ENCODE data around the gene UMOD.

The UMOD gene

GRCh38 chr16:20352615-20353014, at the start of gene UMOD:
TSS of gene UMOD (minus strand) at chr16:20352715. CDS start at chr16:20350737, 1,978 bp downstream.
- no peak for DNase-seq

DNA sequence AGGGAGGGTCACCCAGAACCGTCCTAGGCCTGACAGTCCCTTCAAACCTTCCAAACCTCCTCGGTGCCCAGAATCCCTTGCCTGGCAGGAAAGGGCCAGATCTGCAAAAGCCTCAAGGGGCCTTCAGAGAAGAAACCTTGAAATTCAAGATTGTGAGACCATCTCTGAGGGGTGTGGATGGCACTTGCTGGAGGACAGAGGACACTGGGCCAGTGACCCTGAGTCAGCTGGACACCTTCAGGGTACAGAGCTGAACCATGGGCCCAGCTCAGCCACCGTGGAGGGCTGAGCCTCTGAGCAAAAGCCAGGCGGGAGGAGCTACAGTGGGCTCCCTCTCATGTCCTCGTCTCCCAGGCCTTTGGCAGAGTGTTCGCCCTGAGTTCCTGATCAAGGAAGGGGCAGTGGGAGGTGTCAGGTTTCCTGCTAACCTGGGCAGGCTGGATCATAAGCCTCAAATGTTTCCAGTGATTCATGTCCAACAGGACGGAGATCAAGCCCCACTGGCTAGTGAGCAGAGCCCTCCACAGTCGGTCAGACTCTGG, 49.0 kb upstream of the UMOD start:
- no peak for DNase-seq

DNA sequence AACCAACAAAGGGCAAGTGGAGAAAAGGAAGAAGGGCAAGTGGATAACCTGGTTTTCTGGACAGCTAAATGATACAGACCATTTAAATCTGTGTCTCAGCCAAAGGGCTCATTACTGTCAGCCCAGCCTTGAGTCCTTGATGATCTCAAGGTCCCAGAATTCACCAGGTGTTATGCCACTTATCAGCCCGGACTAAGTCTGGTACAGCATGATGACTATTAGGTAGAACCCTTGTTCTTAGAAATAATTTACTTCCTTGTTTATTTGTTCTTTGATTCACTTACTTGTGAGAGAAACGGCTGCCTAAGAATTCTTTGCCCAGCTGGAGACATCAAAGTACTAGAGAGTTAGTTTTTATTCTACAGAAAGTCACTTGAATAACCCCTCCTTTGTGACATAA, 48.6 kb upstream of the UMOD start:
- DNase-seq = no peak

DNA sequence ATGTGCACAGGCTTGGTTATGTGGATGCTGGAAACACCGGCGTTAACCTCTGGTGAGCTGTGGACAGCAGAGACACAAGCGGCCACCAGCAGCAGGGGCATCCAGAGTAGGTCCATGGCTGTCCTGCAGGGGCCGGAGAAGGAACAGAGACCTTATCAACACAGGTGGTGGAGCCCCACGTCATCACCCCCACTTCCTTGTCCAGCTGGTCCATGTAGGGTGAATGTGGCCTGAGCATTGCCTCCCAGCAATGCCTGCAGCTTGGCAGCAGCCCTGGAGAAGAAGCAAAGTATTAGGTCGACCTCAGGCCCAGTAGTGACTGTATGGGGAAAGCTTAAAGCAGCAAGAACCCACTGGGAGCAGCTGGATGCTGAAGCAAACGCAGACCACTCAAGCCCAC, 46.7 kb upstream of the UMOD start:
- no peak for DNase-seq

DNA sequence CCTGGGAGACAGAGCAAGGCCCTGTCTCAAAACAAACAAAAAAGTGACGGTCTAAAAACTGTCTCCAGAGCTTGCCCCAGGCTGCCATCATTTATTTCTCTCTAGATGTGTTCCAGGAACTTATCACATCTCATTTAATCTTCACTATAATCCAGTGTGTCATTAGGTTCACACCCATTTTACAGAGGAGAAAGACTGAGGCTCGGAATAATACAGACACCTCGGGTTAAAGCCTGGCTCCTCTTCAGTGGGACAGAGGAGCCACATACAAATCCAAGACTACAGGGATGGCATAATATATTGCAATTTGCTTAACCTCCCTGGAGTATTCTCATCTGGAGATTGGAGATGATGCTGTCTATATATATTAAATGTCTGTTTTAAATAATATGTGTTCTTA, 46.1 kb upstream of the UMOD start:
- no peak for DNase-seq

DNA sequence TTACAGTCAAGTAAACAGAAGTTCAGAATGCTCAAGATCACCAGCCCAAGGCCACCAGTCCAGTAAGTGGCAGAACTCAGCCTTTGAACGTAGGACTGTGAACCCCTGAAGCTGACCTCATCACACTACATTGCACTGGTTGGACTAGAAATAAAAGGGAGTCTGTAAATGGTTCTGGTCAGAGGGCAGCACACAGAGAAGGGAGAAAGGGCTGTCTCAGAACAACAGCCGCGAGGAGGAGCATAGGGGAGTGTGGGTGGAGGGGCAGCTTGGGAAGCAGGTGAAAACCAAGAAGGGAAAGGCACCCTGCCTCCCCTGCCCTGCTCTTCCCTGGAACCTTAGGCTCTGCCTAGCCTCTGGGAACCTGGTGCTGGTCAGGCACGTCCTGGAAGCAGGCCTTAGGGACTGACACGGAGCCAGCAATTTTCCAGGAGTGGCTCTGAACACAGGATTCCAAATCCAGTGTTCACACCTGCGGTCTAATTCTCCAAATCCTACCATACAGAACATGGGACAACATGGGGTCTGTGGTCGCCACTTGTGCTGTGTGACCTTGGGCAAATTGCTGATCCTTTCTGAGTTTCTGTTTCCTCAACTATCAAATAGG, 45.1 kb upstream of the UMOD start:
- DNase-seq = no peak

DNA sequence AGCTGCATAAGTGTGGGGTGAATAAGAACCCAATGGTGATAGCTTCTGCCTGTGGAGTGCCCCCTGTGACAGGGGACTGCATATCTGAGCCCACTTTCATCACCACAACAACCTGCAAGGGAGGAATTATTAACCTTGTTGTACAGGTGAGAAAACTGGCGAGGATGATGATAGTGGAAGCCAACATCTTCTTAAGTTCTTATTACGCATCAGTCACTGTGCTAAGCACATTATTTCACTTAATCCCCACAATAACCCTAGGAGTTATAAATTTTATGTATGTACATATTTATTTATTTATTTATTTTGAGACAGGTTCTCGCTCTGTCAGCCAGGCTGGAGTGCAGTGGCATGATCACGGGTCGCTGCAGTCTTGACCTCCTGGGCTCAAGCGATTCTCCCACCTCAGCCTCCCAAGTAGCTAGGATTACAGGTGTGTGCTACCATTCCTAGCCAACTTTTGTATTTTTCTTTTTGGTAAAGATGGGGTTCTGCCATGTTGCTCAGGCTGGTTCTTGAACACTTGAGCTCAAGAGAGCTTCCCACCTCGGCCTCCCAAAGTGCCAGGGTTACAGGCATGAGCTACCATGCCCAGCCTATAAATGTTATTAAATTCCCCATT, 44.4 kb upstream of the UMOD start:
- no peak for DNase-seq

DNA sequence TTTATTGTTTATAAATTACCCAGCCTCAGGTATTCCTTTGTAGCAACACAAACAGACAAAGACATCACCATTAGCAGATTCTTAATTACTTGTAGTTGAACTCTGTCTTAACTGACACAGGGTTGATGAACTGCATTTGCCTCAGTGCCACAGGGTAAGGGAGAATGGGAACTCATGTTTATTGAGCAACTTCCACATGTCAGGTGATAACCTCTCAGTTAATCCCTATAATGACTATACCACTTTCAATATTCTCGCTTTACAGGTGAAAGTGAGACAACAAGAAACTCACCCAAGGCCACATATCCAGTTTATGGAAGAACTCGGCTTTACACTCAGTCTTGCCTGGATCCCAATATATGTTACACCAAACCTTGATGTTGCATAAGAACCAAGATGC, 43.4 kb upstream of the UMOD start:
- no peak for DNase-seq

DNA sequence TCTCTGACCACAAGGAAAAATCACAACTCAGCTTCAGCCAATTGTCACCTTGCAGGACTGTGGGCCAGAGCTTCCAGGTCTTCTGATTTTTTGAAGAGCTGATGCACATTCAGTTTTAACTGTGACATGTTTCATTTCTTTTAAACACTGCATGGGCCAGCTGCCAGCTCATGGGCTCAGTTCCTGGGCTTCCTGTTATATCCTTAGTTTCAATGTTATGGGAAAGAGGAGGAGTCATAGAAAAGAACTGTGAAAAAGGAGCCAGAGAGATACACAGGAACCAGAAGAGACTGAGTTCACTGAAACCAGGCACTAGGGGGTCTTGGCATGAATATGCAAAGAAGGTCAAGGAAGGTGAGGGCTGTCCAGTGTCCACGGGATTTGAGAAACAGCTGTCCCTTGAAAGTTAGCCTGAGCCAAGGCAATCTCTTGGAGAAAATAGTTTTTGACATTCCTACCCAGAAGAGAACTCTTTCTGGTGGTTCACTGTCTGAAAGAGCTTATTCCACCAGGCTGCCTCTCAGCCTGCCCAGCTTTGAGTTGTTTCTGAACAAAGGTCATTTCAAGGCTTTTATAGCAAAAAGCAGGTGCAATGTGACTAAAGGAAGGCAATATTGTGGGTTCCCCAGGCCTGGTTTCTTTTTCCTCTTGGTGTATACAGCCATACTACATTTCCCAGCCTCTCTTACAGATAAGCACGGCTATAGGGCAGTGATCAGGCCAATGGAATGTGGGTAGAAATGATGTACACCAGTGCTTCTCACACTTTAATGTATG, 41.5 kb upstream of the UMOD start:
- no peak for DNase-seq

GRCh38 chr16:20391045-20391444, 38.5 kb upstream of the UMOD start:
- no peak for DNase-seq

- no peak for DNase-seq
Observed at GRCh38 chr16:20388854-20389253, 36.3 kb upstream of the UMOD start.

DNA sequence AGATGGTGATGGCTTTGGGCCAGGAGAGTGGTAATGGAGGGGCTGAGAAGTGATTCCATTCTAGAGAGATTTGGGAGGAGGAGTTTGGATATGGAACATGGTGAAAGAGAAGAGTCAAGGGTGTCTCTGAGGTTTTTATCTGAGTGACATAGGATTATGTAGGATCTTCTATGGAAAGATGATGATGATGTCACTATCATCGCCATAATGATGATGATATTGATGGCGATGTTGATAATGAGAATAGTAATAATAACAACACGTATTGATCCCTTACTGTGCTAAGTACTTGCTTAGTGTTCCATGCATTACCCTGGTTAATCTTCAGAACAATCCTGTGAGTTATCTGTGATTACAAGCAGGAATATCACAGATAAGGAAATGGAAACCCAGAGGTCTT, 35.5 kb upstream of the UMOD start:
- no peak for DNase-seq

DNA sequence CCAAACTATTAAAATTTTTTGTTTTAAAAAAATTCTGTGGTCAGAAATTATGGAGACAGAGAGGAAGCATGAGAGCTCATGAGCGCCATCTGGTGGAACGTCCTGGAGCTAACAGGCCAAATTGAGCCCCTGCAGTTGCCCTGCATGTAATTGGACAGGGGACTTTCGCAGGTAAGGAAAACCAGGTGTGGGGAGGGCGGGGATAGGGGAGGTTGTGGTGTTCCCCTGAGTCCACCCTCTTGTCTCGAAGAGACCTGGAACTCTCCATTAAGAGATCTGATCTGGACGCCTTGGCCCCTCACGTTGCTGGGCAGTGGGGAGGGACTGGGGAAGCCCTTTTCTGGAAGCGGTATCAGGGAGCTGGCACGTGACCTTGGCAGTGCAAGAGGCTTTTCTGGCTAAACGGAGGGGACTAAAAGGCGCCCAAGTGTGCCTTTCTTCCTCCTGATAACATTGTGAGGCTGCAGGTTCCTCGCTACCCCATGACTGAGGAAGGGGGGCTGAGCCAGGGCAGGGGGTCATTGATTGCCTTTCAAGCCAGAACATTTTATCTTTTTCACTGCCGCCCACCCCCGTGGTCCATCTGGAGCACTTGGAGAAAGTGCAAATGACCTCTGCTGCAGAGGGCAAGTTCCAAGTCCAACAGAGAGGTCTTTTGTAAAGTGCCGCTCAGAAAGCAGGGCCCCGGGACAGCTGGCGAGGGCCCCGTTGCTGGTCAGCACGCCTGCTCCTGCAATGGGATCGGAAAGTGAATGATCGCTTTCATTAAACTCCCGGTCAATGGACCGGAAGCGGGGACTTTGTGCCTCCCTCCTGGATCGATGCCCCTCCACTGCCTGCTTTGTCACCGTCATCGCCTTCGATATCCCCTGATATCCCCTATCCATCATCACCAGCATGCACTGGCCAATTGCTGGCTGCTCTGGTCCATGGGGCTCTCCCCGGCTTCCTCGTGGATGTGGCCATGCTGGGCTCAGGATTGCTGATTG, 33.6 kb upstream of the UMOD start:
- DNase-seq = peak; percentile 30 to 40

- peak; percentile 15 to 24 for DNase-seq
Observed at GRCh38 chr16:20383106-20384029, 30.9 kb upstream of the UMOD start.

DNA sequence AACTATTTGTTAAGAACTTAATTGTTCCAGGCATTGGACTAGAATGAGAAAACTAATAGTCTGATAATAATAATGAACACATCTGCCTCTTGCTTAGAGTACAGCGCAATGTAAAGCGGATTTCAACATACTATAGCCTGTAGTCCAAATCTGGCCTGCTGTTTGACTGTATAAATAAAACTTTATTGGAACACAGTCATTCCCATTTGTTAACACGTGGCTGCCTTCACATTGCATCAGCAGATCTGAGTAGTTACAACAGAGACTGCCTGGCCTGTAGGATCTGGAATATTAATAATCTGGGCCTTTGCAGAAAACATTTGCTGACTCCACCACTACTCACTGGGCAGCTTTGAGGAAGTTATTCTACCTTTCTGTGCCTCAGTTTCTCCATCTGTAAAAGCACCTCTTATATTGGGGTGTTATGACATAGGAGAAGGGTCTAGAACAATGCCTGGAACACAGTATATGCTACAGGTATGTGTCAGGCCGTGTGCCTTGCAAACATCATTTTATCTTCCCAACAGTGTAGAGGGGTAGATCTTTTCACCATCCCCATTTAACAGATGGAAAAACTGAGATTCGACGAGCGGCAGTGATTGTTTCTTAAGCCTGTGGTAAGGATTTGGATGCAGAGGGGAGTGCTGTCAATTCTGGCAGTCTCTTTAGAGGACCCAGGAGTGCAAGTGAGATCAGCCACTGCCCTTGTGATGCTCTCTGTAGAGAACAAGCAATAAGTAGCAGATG, 29.9 kb upstream of the UMOD start:
- DNase-seq = no peak

GRCh38 chr16:20380782-20381181, 28.3 kb upstream of the UMOD start:
- no peak for DNase-seq

- no peak for DNase-seq
Observed at GRCh38 chr16:20377181-20377580, 24.7 kb upstream of the UMOD start.

DNA sequence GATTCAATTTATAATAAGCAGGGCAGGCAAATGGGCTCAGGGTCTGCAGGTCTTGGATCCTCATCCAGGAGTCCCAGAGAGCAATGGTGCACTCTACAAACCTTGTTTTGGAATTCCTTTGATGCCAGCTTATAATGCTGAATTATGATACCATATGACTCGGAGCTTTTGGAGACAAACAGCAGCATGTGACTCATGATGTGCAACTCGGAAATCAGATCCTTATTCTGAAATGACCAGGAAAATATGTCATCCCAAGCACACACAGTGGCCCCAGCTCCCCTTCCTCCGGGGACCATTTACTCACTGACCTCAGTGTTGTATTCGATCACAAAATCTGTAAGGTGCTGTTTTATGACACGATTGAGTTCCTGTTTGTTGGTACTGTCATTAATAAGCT, 20.2 kb upstream of the UMOD start:
- no peak for DNase-seq

DNA sequence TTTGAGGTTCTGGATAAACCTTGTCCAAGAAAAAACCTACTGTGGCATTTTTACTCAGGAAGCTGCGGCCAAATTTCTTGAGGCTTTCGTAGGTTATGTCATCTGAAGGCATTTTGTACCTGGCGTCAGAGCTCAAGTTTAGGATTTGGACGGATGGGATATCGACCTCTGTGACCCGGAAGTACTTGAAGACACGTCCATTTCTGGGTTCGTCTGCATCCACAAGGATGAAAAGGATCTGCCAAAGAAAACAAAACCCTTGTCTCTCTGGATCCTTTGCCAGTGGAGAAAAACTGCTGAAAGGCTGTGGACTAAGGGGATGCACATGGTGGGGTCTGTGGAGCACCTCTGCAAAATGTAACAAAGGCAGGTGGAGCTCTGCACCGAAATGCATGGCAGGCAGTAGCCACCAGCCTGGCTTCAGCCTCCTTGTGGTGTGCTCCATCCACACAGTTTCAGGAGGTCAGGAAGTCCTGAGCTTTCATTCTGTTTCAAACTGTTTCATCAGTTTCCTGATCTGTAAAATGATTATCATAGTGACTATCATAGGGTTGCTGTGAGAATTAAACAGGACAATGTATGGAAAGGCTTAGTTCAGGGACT, 17.0 kb upstream of the UMOD start:
- DNase-seq = no peak

GRCh38 chr16:20364051-20364450, 11.5 kb upstream of the UMOD start:
- no peak for DNase-seq

All from activated CD4-positive, alpha-beta T cell treated with anti-CD3 and anti-CD28 coated beads, Interleukin-2, amount 50 U/mL, for 4 hours (primary cell).